NCI-H748 (cell line): Measurements from ENCODE around the gene WDR45B.
"Not testable (repeated sequence)": the region's sequence is repeated elsewhere in the genome, so short reads cannot be mapped to it uniquely, and the experiment has no call there.

ENCODE experiments used
- DNase-seq: peaks from one replicate; lab custom pipeline; 2025; ENCODE audit not compliant: unreplicated experiment; lab: John Stamatoyannopoulos, UW

Gene WDR45B

GRCh38 chr17:82658331-82658730, 10.1 kb upstream of the WDR45B start:
- DNase-seq = no peak

- no peak for DNase-seq
These were observed 9.7 kb upstream of the WDR45B start for GRCh38 chr17:82657926-82658325.

GRCh38 chr17:82656266-82656665, 8.0 kb upstream of the WDR45B start:
- no peak for DNase-seq

- no peak for DNase-seq
These were observed 7.3 kb upstream of the WDR45B start for GRCh38 chr17:82655523-82655922.

- DNase-seq = no peak
These were observed 6.8 kb upstream of the WDR45B start for GRCh38 chr17:82655038-82655479.

- not testable (repeated sequence) for DNase-seq
These were observed 6.4 kb upstream of the WDR45B start for GRCh38 chr17:82654611-82655010.

GRCh38 chr17:82653651-82654528, 5.6 kb upstream of the WDR45B start:
- no peak for DNase-seq

- DNase-seq = no peak
These were observed 2.5 kb upstream of the WDR45B start for GRCh38 chr17:82650723-82651122.

GRCh38 chr17:82649501-82650261, 1.4 kb upstream of the WDR45B start:
- DNase-seq = no peak

- peak; percentile 68 for DNase-seq
These were observed 593 bp upstream of the WDR45B start for GRCh38 chr17:82648742-82649331.

GRCh38 chr17:82647593-82648164, 565 bp downstream of the WDR45B start:
- DNase-seq = peak; percentile 37

GRCh38 chr17:82645516-82645915, 2.7 kb downstream of the WDR45B start:
- no peak for DNase-seq

GRCh38 chr17:82644148-82644547, 4.1 kb downstream of the WDR45B start:
- DNase-seq = no peak

- no peak for DNase-seq
These were observed 6.2 kb downstream of the WDR45B start for GRCh38 chr17:82642022-82642421.

- no peak for DNase-seq
These were observed 8.2 kb downstream of the WDR45B start for GRCh38 chr17:82640036-82640435.

GRCh38 chr17:82639628-82640027, 8.6 kb downstream of the WDR45B start:
- DNase-seq = no peak

- no peak for DNase-seq
These were observed 10.0 kb downstream of the WDR45B start for GRCh38 chr17:82638183-82638773.

- peak; percentile 97 for DNase-seq
These were observed 11.3 kb downstream of the WDR45B start for GRCh38 chr17:82636626-82637598.

GRCh38 chr17:82633343-82633742, 14.9 kb downstream of the WDR45B start:
- no peak for DNase-seq

- no peak for DNase-seq
These were observed 15.8 kb downstream of the WDR45B start for GRCh38 chr17:82632451-82632850.
